Heart right ventricle (tissue), 16 donors: Measurements from ENCODE around the gene CCDC15. TPM values are rescaled to one million over a fixed set of nuclear protein-coding genes. Genes with fewer than 3 reads are reported as not detected.
A peak's percentile ranks its signal among the peaks of the same experiment; 100 is the strongest.

Source experiments
- ATAC-seq, 8 donors: fragments of 200-7000 bp; cut with Tn5 transposase; one replicate each; pipeline ENCODE4 v1.9.1; 2020; ENCODE audit warnings: mild to moderate bottlenecking in 8 of 8, moderate library complexity in 8 of 8, moderate number of reproducible peaks in 1 of 8
- DNase-seq, 2 donors: peaks; one replicate each; pipeline ENCODE4 v3.0.0-alpha.2; 2020
- H3K27ac ChIP-seq, 10 donors: fragments of 200-600 bp; sonication (generic) in 2 of 10; one replicate each; pipeline versions ENCODE4 v1.5.0 to v1.8.0; 2020 to 2022; ENCODE audit warnings: mild to moderate bottlenecking in 3 of 10
- H3K27me3 ChIP-seq, 7 donors: fragments of 200-600 bp; one replicate each; pipeline ENCODE4 v1.8.0; 2021 to 2022; ENCODE audit warnings: mild to moderate bottlenecking in 2 of 7
- H3K36me3 ChIP-seq, 9 donors: fragments of 200-600 bp; sonication (generic) in 1 of 9; one replicate each; pipeline versions ENCODE4 v1.5.0 to v1.8.0; 2020 to 2022; ENCODE audit warnings: mild to moderate bottlenecking in 2 of 9
- H3K4me1 ChIP-seq, 9 donors: fragments of 200-600 bp; sonication (generic) in 1 of 9; one replicate each; pipeline versions ENCODE4 v1.5.0 to v1.8.0; 2020 to 2022; ENCODE audit warnings: mild to moderate bottlenecking in 4 of 9
- H3K4me3 ChIP-seq, 10 donors: fragments of 200-600 bp; sonication (generic) in 2 of 10; one replicate each; pipeline versions ENCODE4 v1.5.0 to v1.8.0; 2020 to 2022; ENCODE audit warnings: mild to moderate bottlenecking in 7 of 10, moderate library complexity in 2 of 10
- H3K9me3 ChIP-seq, 11 donors: fragments of 200-600 bp in 10 of 11; sonication (generic) in 2 of 11; one replicate each; pipeline versions ENCODE4 v1.5.0 to v1.8.0; 2013 to 2022; ENCODE audit warnings: mild to moderate bottlenecking in 2 of 11, control low read depth in 1 of 11, moderate library complexity in 1 of 11
- WGBS, 2 donors: extraction: QIAGEN DNeasy Blood & Tissue Kit; methylation state at CpG; one replicate each; pipeline ENCODE4 v1.1.7; 2013; ENCODE audit warnings: inconsistent platforms in 1 of 2; 5-methylcytosine and 5-hydroxymethylcytosine counted together
- intact Hi-C, 10 donors: fragments of 100-400 bp; cut with DNase I; formaldehyde crosslinking; loops; one replicate each; pipeline versions ENCODE4 v1.11.1 to v1.14.2; 2022
- polyA plus RNA-seq, 2 donors: library from polyadenylated mRNA; stranded (reverse); fragments of 200-250 nt; gene quantifications; one replicate each; pipeline ENCODE4 v1.2.3, GENCODE V29; 2013
- total RNA-seq, 10 donors: library from RNA; stranded (reverse); fragmentation: NEBNext Ultra II Directional in 3 of 10; extraction: Animal tissue kit (Norgen Biotek cat#: 25700) in 3 of 10; gene quantifications; one replicate each; pipeline versions ENCODE4 v1.2.1 to v1.2.4, GENCODE V29; 2021 to 2023
- TF ChIP-seq, protein P1 (sequence below), 9 donors: fragments of 200-600 bp; sonication (generic) in 2 of 9; IDR thresholded peaks; one replicate each; pipeline versions ENCODE4 v1.5.0 to v1.8.0; 2021 to 2022; ENCODE audit warnings: antibody characterized with exemption in 9 of 9, mild to moderate bottlenecking in 5 of 9, moderate library complexity in 1 of 9
- donor health status: Arrhythmogenic right ventricular cardiomyopathy.
- donor health status: ischemic (EF 13 %, LVEDD 7.1; RV severe dilation, severe dysfunction).
- donor health status: healthy with polysubstance abuse.
- donor health status: DM: no; HTN: yes; CAD: no.
- donor health status: DM: no; HTN: no; CAD: no.
- donor health status: ischemic (EF 25% LVEDD 6.9; RV normal size, moderate dysfunction).
- donor health status: ischemic (EF 25% LVEDD 5.7; RV mildly dilated, moderate dysfunction).
- donor health status: healthy.
- donor health status: DM: yes; HTN: yes; CAD: no.
- donor health status: Ischemic cardiomyopathy.
- donor health status: ischemic (EF 35%, LVEDD 5.7; RV mildly dilated, moderate dysfunction).
- donor health status: nonischemic (EF 11% LVEDD 7.7; RV severe dilation, severe dysfunction).
- donor health status: DM: yes; HTN: yes; CAD: no.
- donor health status: PGD.
- donor health status: ischemic (EF 29% LVEDD 5.4; RV normal size, mild dysfunction).
- donor health status: nonischemic (EF 23%, LVEDD 6.1; RV moderate dilation, normal function).

The CCDC15 gene
- total and polyA plus RNA-seq, 12 donors = 0.07 to 0.83 (median 0.20) TPM

DNA sequence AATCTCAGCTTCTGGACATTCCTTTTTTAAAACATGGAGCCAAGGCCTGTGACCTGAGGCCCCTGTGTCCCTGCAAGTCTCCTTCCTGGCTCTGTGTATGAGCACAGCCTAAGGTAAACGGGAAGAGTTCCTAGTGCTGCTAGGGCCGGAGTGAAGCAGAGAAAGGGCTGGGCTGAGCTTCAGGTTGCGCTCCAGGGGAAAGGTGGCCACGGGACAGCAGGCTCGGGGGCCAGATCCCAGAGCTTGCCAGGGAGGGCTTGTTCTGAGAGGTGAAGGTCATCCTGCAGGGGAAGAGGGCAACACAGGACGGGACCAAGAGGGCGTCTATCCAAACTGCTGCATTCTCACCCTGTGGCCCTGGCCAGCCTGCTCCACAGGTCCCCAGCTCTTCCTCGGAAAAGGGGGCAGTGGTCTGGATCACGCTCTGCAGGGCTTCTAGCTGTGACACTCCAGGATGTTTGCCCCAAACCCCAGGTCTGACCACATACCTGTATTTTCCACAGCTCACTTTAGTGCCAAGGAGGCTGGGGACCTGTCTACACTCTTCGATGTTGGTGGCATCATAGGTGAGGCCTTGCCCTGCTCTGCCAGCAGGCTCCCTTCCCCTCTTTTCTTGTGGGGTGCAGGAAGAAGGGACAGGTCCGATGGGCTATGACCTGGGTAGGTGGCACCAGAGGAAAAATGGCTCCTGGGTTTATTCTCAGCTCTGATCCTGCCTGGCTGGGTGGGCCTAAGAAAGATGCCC lies 129.5 kb downstream of the CCDC15 start:
- ATAC-seq (peak in 1 of 8 donors; percentile 9), DNase-seq (no peak)
- intact Hi-C loops = loop anchor here in 3 of 10 donors (10.0 kb wide), 2 partner anchors 321 to 351 kb away; no protein-coding TSS in a partner anchor
- Histone ChIP-seq H3K27me3 (peaks cover 0 to 32% (median 6%) of the 10 kb centered on the region in 7 donors), H3K4me1 (no peaks in the 10 kb centered on the region), H3K36me3 (peaks cover 0 to 3% (median 0%) of the 10 kb centered on the region in 9 donors), H3K27ac (no peak overlapping the region), H3K9me3 (no peaks in the 10 kb centered on the region), H3K4me3 (no peak overlapping the region)
- TF ChIP-seq, protein P1, sequence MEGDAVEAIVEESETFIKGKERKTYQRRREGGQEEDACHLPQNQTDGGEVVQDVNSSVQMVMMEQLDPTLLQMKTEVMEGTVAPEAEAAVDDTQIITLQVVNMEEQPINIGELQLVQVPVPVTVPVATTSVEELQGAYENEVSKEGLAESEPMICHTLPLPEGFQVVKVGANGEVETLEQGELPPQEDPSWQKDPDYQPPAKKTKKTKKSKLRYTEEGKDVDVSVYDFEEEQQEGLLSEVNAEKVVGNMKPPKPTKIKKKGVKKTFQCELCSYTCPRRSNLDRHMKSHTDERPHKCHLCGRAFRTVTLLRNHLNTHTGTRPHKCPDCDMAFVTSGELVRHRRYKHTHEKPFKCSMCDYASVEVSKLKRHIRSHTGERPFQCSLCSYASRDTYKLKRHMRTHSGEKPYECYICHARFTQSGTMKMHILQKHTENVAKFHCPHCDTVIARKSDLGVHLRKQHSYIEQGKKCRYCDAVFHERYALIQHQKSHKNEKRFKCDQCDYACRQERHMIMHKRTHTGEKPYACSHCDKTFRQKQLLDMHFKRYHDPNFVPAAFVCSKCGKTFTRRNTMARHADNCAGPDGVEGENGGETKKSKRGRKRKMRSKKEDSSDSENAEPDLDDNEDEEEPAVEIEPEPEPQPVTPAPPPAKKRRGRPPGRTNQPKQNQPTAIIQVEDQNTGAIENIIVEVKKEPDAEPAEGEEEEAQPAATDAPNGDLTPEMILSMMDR (IDR thresholded peaks at IDR 0.05) = no peak
- 72 to 74% methylated on average over 11 of the region's 11 CpGs for WGBS, 2 donors

DNA sequence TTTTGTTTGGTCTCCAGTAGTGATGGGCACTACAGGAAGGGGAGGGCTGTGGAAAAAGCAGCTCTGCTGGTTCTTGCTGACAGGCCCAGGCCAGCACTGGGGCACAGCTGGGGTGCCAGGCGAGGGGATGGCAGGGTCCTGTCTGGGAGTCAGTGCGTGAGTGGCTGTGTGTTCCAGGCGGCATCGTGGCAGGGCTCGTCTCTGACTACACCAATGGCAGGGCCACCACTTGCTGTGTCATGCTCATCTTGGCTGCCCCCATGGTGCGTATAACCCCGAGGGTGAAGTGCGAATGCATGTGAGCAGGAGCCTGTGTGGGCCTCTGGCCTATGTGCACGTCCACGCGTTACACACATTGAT lies 130.0 kb downstream of the CCDC15 start:
- H3K4me1 ChIP-seq = no peaks in the 10 kb centered on the region
- WGBS, 2 donors = 93 to 96% methylated on average over 11 of the region's 11 CpGs
- no peak overlapping the region for H3K4me3 ChIP-seq
- H3K9me3 ChIP-seq = no peaks in the 10 kb centered on the region
- ATAC-seq (no peak), DNase-seq (no peak)
- peaks cover 0 to 32% (median 6%) of the 10 kb centered on the region in 7 donors for H3K27me3 ChIP-seq
- TF ChIP-seq, protein P1 (IDR thresholded peaks at IDR 0.05) = no peak
- intact Hi-C loops = loop anchor here in 3 of 10 donors (10.0 kb wide), 2 partner anchors 321 to 351 kb away; no protein-coding TSS in a partner anchor
- peaks cover 0 to 3% (median 0%) of the 10 kb centered on the region in 9 donors for H3K36me3 ChIP-seq
- H3K27ac ChIP-seq = no peak overlapping the region

DNA sequence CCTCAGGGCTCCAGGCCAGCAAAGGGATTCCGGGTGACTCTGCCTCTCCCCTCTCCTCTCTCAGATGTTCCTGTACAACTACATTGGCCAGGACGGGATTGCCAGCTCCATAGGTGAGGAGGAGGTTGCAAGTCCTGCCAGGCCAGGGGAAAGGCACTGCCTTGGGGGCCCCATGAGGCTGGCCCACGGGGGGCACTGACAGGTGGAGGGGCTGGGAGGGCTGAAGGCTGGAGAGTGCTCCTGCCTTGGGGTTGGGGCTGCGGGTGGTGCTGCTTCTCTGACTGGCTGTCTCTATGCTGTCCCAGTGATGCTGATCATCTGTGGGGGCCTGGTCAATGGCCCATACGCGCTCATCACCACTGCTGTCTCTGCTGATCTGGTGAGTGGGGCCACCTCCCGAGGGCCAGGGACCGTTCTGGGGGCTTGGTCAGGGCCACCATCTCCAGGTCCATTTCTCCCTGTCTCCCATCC lies 130.8 kb downstream of the CCDC15 start:
- intact Hi-C loops = loop anchor here in 3 of 10 donors (10.0 kb wide), 2 partner anchors 320 to 350 kb away; no protein-coding TSS in a partner anchor
- H3K36me3 ChIP-seq = peaks cover 0 to 3% (median 0%) of the 10 kb centered on the region in 9 donors
- H3K4me3 ChIP-seq = no peak overlapping the region
- peaks cover 0 to 32% (median 6%) of the 10 kb centered on the region in 7 donors for H3K27me3 ChIP-seq
- TF ChIP-seq, protein P1 (IDR thresholded peaks at IDR 0.05) = no peak
- H3K9me3 ChIP-seq = no peaks in the 10 kb centered on the region
- ATAC-seq = peak in 1 of 8 donors; percentile 34
- DNase-seq = no peak
- no peak overlapping the region for H3K27ac ChIP-seq
- WGBS, 2 donors = 82 to 85% methylated on average over 8 of the region's 8 CpGs
- no peaks in the 10 kb centered on the region for H3K4me1 ChIP-seq

DNA sequence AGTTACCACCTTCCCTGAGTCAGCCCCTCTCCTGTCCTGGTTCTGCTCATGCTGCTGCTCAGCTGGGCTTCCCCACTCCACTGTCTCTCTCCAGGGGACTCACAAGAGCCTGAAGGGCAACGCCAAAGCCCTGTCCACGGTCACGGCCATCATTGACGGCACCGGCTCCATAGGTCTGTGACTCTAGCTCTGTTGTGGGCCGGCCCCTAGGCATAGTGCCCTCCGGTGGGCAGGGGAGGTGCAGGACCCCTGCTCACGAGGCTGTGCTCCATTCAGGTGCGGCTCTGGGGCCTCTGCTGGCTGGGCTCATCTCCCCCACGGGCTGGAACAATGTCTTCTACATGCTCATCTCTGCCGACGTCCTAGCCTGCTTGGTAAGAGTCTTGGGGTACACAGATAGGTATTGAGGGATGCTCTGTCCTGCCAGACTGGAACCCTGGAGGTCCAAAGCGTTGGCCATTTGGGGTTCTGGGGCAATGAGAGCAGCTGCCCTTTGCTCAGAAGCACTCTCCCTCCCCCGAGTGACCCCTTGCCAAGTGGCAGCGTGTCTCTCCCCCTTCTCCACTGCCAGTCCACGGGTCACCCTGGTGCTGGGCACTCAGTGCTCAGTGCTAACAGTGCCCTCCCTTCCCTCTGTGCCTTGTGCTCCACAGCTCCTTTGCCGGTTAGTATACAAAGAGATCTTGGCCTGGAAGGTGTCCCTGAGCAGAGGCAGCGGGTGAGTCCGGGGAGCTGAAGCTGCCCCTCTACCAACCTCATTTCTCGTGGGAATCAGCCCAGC lies 131.5 kb downstream of the CCDC15 start:
- intact Hi-C loops = loop anchor here in 3 of 10 donors (10.0 kb wide), 2 partner anchors 319 to 349 kb away; no protein-coding TSS in a partner anchor
- Histone ChIP-seq H3K9me3 (no peaks in the 10 kb centered on the region), H3K27me3 (peaks cover 0 to 32% (median 6%) of the 10 kb centered on the region in 7 donors), H3K4me1 (no peaks in the 10 kb centered on the region), H3K4me3 (no peak overlapping the region), H3K27ac (no peak overlapping the region), H3K36me3 (peaks cover 0 to 3% (median 0%) of the 10 kb centered on the region in 9 donors)
- no peak for DNase-seq
- WGBS, 2 donors = 75 to 79% methylated on average over 19 to 20 of the region's 20 CpGs
- ATAC-seq = peak in 1 of 8 donors; percentile 11
- TF ChIP-seq, protein P1 (IDR thresholded peaks at IDR 0.05) = no peak
